ENCODE data around the gene JARID2. TPM values are rescaled to one million over a fixed set of nuclear protein-coding genes. Genes with fewer than 3 reads are reported as not detected.
A peak's percentile ranks its signal among the peaks of the same experiment; 100 is the strongest.

Gene JARID2
- total and polyA plus RNA-seq, 2 of the 13 experiments (the other 11 are each of a cell fraction or from before 2014, with no cell fraction given) = 7.5 to 10.3 TPM

DNA sequence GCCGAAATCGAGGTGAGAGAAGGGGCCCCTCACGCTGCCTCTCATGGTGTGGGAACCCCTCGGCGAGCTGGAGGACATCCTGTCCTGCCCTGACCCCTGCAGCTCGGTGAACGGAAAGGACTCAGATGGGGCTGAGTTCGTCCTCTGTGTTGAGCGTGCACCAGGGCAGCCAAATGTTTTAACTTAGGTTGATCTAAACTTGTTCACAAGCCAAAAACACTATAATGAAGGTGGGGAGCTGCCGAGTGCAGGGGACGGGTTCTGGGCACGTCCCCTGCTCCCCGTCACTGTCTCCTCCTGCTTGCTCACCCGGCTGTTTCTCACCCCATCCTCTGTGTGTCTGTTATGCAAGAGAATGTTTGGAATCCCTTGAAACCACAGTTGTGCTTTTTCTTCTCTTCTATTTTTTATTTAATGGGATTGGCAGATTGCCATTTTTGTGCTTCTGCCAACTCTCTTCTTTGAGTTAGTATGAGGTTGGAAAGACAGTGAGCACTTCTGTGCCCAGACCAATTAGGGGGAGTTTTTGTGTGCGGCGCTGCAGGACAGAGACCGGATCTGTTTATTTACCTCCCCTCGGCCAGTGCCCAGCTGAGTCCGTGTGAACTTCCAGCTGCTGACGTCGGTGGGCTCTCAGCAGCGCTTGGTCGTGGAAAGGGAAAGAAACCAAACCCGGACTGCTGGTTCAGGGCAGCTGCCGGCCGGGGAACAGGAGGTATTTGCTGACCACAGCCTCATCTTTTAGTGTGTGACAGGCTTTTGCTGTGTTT lies 258.9 kb downstream of the JARID2 start (continued):
- TF ChIP-seq KLF15 (CRISPR knock-in tag; IDR thresholded peaks at IDR 0.05; ENCODE audit: borderline replicate concordance) = no peak
- TF ChIP-seq BCL3 (CRISPR knock-in tag; IDR thresholded peaks at IDR 0.05) = no peak
- TF ChIP-seq, protein P1, sequence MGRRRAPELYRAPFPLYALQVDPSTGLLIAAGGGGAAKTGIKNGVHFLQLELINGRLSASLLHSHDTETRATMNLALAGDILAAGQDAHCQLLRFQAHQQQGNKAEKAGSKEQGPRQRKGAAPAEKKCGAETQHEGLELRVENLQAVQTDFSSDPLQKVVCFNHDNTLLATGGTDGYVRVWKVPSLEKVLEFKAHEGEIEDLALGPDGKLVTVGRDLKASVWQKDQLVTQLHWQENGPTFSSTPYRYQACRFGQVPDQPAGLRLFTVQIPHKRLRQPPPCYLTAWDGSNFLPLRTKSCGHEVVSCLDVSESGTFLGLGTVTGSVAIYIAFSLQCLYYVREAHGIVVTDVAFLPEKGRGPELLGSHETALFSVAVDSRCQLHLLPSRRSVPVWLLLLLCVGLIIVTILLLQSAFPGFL (CRISPR knock-in tag; IDR thresholded peaks at IDR 0.05) = no peak
- TF ChIP-seq ZNF230 (CRISPR knock-in tag; IDR thresholded peaks at IDR 0.05) = peak; percentile 72; the same call in 1 of the 2 replicates
- no peak for TF ChIP-seq ZNF737 (CRISPR knock-in tag; IDR thresholded peaks at IDR 0.05; ENCODE audit: borderline replicate concordance)
- TF ChIP-seq PPARG (CRISPR knock-in tag; conservative IDR thresholded peaks at IDR 0.05) = no peak
- TF ChIP-seq ZFP62 (CRISPR knock-in tag; IDR thresholded peaks at IDR 0.05) = no peak
- TF ChIP-seq NFKB2 (CRISPR knock-in tag; IDR thresholded peaks at IDR 0.05; ENCODE audit: borderline replicate concordance) = no peak; the same call in 1 of the 2 replicates
- TF ChIP-seq JUNB (CRISPR knock-in tag; IDR thresholded peaks at IDR 0.05; ENCODE audit: borderline replicate concordance) = no peak
- TF ChIP-seq ZNF333 (CRISPR knock-in tag; IDR thresholded peaks at IDR 0.05; ENCODE audit: borderline replicate concordance) = no peak
- TF ChIP-seq TOE1 (CRISPR knock-in tag; IDR thresholded peaks at IDR 0.05) = no peak
- TF ChIP-seq ZBTB21 (CRISPR knock-in tag; IDR thresholded peaks at IDR 0.05) = no peak
- TF ChIP-seq TBX3 (IDR thresholded peaks at IDR 0.05; ENCODE audit: borderline replicate concordance) = no peak
- no peak for TF ChIP-seq HHEX (CRISPR knock-in tag; IDR thresholded peaks at IDR 0.05)
- no peak for TF ChIP-seq IKZF1 (IDR thresholded peaks at IDR 0.05)
- no peak; the same call in 1 of the 2 replicates for TF ChIP-seq SIX1 (CRISPR knock-in tag; IDR thresholded peaks at IDR 0.05; ENCODE audit: borderline replicate concordance)
- no peak for TF ChIP-seq XBP1 (CRISPR knock-in tag; IDR thresholded peaks at IDR 0.05)
- TF ChIP-seq NFATC3 (CRISPR knock-in tag; IDR thresholded peaks at IDR 0.05) = no peak
- no peak for TF ChIP-seq KLF12 (CRISPR knock-in tag; IDR thresholded peaks at IDR 0.05; ENCODE audit: borderline replicate concordance)
- TF ChIP-seq STAT6 (CRISPR knock-in tag; IDR thresholded peaks at IDR 0.05; ENCODE audit: borderline replicate concordance) = no peak; the same call in 1 of the 2 replicates
- TF ChIP-seq, protein P2, sequence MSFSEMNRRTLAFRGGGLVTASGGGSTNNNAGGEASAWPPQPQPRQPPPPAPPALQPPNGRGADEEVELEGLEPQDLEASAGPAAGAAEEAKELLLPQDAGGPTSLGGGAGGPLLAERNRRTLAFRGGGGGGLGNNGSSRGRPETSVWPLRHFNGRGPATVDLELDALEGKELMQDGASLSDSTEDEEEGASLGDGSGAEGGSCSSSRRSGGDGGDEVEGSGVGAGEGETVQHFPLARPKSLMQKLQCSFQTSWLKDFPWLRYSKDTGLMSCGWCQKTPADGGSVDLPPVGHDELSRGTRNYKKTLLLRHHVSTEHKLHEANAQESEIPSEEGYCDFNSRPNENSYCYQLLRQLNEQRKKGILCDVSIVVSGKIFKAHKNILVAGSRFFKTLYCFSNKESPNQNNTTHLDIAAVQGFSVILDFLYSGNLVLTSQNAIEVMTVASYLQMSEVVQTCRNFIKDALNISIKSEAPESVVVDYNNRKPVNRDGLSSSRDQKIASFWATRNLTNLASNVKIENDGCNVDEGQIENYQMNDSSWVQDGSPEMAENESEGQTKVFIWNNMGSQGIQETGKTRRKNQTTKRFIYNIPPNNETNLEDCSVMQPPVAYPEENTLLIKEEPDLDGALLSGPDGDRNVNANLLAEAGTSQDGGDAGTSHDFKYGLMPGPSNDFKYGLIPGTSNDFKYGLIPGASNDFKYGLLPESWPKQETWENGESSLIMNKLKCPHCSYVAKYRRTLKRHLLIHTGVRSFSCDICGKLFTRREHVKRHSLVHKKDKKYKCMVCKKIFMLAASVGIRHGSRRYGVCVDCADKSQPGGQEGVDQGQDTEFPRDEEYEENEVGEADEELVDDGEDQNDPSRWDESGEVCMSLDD (CRISPR knock-in tag; IDR thresholded peaks at IDR 0.05; ENCODE audit: borderline replicate concordance) = no peak
- TF ChIP-seq ARNT2 (CRISPR knock-in tag; IDR thresholded peaks at IDR 0.05; ENCODE audit: low read depth) = peak; percentile 21; the same call in 1 of the 2 replicates
- no peak for TF ChIP-seq REL (CRISPR knock-in tag; conservative IDR thresholded peaks at IDR 0.05)

Data from HepG2 (cell line).